ENCODE results near the gene ZNF211. TPM values are rescaled to one million over a fixed set of nuclear protein-coding genes. Genes with fewer than 3 reads are reported as not detected.

ZNF211 gene
- total RNA-seq, 4 donors from 2014 or later, result 9.4 to 115 (median 20.7) TPM

GRCh38 chr19:57620673-57621348 lies 12.2 kb upstream of the ZNF211 start:
- Histone ChIP-seq H3K4me1 (no peaks in the 10 kb centered on the region), H3K27me3 (no peaks in the 10 kb centered on the region), H3K9me3 (peaks cover 6 to 94% of the 10 kb centered on the region in 2 donors), H3K27ac (no peak overlapping the region), H3K36me3 (no peaks in the 10 kb centered on the region), H3K4me3 (no peak overlapping the region)
- intact Hi-C loops (cut with DNase I; ENCODE audit: low total_unique reads), result no loop called here
- no peak for DNase-seq
- TF ChIP-seq, protein P1, sequence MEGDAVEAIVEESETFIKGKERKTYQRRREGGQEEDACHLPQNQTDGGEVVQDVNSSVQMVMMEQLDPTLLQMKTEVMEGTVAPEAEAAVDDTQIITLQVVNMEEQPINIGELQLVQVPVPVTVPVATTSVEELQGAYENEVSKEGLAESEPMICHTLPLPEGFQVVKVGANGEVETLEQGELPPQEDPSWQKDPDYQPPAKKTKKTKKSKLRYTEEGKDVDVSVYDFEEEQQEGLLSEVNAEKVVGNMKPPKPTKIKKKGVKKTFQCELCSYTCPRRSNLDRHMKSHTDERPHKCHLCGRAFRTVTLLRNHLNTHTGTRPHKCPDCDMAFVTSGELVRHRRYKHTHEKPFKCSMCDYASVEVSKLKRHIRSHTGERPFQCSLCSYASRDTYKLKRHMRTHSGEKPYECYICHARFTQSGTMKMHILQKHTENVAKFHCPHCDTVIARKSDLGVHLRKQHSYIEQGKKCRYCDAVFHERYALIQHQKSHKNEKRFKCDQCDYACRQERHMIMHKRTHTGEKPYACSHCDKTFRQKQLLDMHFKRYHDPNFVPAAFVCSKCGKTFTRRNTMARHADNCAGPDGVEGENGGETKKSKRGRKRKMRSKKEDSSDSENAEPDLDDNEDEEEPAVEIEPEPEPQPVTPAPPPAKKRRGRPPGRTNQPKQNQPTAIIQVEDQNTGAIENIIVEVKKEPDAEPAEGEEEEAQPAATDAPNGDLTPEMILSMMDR (IDR thresholded peaks at IDR 0.05), result no peak
- TF ChIP-seq POLR2A (IDR thresholded peaks at IDR 0.05), result no peak

- Histone ChIP-seq H3K36me3 (no peaks in the 10 kb centered on the region), H3K4me1 (no peaks in the 10 kb centered on the region), H3K27ac (no peak overlapping the region), H3K27me3 (no peaks in the 10 kb centered on the region), H3K4me3 (no peak overlapping the region), H3K9me3 (peaks cover 6 to 83% of the 10 kb centered on the region in 2 donors)
- intact Hi-C loops (cut with DNase I; ENCODE audit: low total_unique reads), result no loop called here
- no peak for DNase-seq
- no peak for TF ChIP-seq POLR2A (IDR thresholded peaks at IDR 0.05)
- TF ChIP-seq, protein P1 (IDR thresholded peaks at IDR 0.05), result no peak
These were observed 9.9 kb upstream of the ZNF211 start for GRCh38 chr19:57623091-57623490.

GRCh38 chr19:57633832-57634131 lies 814 bp downstream of the ZNF211 start:
- H3K36me3 ChIP-seq, result peaks cover 0 to 3% of the 10 kb centered on the region in 2 donors
- DNase-seq, result no peak
- intact Hi-C loops (cut with DNase I; ENCODE audit: low total_unique reads), result no loop called here
- TF ChIP-seq, protein P1 (IDR thresholded peaks at IDR 0.05), result no peak
- no peak for TF ChIP-seq POLR2A (IDR thresholded peaks at IDR 0.05)
- no peaks in the 10 kb centered on the region for H3K4me1 ChIP-seq
- peak overlapping the region; percentile 76 to 82 for H3K27ac ChIP-seq
- H3K4me3 ChIP-seq, result peak overlapping the region; percentile 80 to 97
- H3K27me3 ChIP-seq, result no peaks in the 10 kb centered on the region
- peaks cover 0 to 48% of the 10 kb centered on the region in 2 donors for H3K9me3 ChIP-seq

DNA sequence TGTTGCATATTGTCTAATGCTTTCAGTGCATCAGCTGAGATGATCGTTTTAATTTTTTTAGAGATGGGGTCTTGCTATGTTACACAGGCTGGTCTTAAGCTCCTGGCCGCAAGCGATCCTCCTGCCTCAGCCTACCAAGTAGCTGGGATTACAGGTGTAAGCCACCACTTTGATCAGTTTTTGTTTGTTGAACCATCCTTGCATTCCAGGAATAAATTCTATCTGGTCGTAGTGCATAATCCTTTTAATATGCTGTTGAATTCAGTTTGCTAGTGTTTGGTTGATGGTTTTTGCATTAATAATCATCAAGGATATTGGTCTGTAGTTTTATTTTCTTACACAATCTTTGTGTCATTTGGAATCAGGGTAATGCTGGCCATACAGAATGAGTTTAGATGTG lies 4.4 kb downstream of the ZNF211 start:
- TF ChIP-seq POLR2A (IDR thresholded peaks at IDR 0.05), result no peak
- TF ChIP-seq, protein P1 (IDR thresholded peaks at IDR 0.05), result no peak
- no peak overlapping the region for H3K4me3 ChIP-seq
- peaks cover 0 to 77% of the 10 kb centered on the region in 2 donors for H3K9me3 ChIP-seq
- DNase-seq, result no peak
- intact Hi-C loops (cut with DNase I; ENCODE audit: low total_unique reads), result no loop called here
- no peaks in the 10 kb centered on the region for H3K27me3 ChIP-seq
- H3K27ac ChIP-seq, result no peak overlapping the region
- H3K36me3 ChIP-seq, result peaks cover 0 to 3% of the 10 kb centered on the region in 2 donors
- no peaks in the 10 kb centered on the region for H3K4me1 ChIP-seq

- Histone ChIP-seq H3K36me3 (no peaks in the 10 kb centered on the region), H3K27me3 (no peaks in the 10 kb centered on the region), H3K27ac (no peak overlapping the region), H3K9me3 (peaks cover 0 to 79% of the 10 kb centered on the region in 2 donors), H3K4me3 (no peak overlapping the region), H3K4me1 (no peaks in the 10 kb centered on the region)
- intact Hi-C loops (cut with DNase I; ENCODE audit: low total_unique reads), result no loop called here
- DNase-seq, result no peak
- TF ChIP-seq, protein P1 (IDR thresholded peaks at IDR 0.05), result no peak
- TF ChIP-seq POLR2A (IDR thresholded peaks at IDR 0.05), result no peak
These were observed 8.8 kb downstream of the ZNF211 start for GRCh38 chr19:57641715-57642234.

Measured in uterus (tissue), 4 donors.